Activated T-helper 1 cell treated with anti-CD3 and anti-CD28 coated beads, Interleukin-12 subunit alpha, Interleukin-12 subunit beta, Interleukin-2, Interleukin-4 antibody, amounts not matched to agents 30 ng/mL and 10 ng/mL and 1 ng/mL, durations not matched to agents 14 hours and 24 hours and 36 hours (primary cell): ENCODE results near the gene SNX27. TPM values are rescaled to one million over a fixed set of nuclear protein-coding genes. Genes with fewer than 3 reads are reported as not detected.
"Not testable (repeated sequence)": the region's sequence is repeated elsewhere in the genome, so short reads cannot be mapped to it uniquely, and the experiment has no call there.

ENCODE experiments used
- DNase-seq: peaks from one replicate; pipeline ENCODE4 v3.0.0; 2021; ENCODE audit warnings: low spot score
- H3K27ac Mint-ChIP-seq: one replicate; pipeline ENCODE4 v1.8.0; 2021; ENCODE audit warnings: mild to moderate bottlenecking, mixed read lengths
- H3K27me3 Mint-ChIP-seq: one replicate; pipeline ENCODE4 v1.8.0; 2022; ENCODE audit warnings: mild to moderate bottlenecking, moderate library complexity, mixed read lengths; ENCODE audit not compliant: insufficient read depth
- H3K36me3 Mint-ChIP-seq: one replicate; pipeline ENCODE4 v1.8.0; 2021; ENCODE audit warnings: low read depth, mixed read lengths
- H3K4me1 Mint-ChIP-seq: one replicate; pipeline ENCODE4 v1.8.0; 2021; ENCODE audit warnings: low read depth, mixed read lengths
- H3K4me3 Mint-ChIP-seq: one replicate; pipeline ENCODE4 v1.8.0; 2021; ENCODE audit warnings: mild to moderate bottlenecking, moderate library complexity, mixed read lengths
- H3K9me3 Mint-ChIP-seq: one replicate; pipeline ENCODE4 v1.8.0; 2021; ENCODE audit warnings: mixed read lengths
- intact Hi-C: fragments of 100-400 bp; cut with micrococcal nuclease; formaldehyde crosslinking; loops from one replicate; pipeline ENCODE4 v1.15.1; 2024
- total RNA-seq: library from RNA; stranded (reverse); gene quantifications from 2 replicates; pipeline ENCODE4 v1.2.3, GENCODE V29; 2022

SNX27 gene
- total RNA-seq, 1 donor from 2014 or later, result 31.9 TPM

DNA sequence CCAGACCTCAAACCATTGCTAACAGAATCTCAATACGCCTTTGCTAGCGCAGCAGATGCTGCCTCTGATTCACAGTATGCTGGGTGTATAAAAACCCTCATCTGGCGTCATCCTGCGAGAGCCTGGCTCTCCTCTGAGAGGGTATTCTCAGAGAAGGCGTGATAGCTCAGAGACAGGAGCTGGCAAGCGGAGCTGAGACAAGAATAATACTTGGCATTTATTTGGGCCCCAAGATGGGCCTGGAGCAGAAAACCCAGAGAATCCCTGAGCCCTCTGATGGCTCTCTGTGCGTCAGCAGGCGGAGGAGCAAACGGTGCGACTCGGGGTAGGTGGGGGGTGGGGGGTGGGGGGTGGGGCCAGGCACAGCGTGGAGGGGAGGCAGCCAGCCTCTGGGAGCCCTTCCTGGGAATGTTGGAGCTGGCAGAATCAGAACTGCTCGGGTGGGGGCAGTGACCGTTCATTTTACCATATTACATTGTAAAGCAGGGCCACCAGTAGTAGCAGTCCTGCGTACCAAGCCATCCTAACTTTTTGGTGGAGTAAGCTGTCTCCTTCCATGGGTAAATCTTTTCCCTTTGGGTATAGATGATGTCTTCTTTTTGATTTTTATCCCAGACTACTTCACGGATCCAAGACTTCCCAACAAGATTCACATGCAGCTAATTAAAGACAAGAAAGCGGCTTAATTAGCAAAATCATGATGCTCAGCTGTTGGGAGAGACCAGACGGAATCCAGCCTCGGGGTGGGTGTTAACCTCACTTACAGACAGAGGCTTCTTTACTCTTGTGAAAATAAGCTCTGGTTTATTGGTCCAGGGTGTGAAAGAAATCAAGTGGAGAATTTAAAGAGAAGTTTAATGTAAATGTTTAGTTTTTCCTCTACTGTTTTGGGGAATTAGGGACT, 116.6 kb downstream of the SNX27 start:
- H3K36me3 Mint-ChIP-seq, result no peaks in the 10 kb centered on the region
- H3K27ac Mint-ChIP-seq, result no peak overlapping the region
- intact Hi-C loops, result no loop called here
- H3K27me3 Mint-ChIP-seq, result peaks cover 23% of the 10 kb centered on the region
- no peak overlapping the region for H3K4me3 Mint-ChIP-seq
- H3K4me1 Mint-ChIP-seq, result no peaks in the 10 kb centered on the region
- no peak for DNase-seq
- H3K9me3 Mint-ChIP-seq, result no peaks in the 10 kb centered on the region

DNA sequence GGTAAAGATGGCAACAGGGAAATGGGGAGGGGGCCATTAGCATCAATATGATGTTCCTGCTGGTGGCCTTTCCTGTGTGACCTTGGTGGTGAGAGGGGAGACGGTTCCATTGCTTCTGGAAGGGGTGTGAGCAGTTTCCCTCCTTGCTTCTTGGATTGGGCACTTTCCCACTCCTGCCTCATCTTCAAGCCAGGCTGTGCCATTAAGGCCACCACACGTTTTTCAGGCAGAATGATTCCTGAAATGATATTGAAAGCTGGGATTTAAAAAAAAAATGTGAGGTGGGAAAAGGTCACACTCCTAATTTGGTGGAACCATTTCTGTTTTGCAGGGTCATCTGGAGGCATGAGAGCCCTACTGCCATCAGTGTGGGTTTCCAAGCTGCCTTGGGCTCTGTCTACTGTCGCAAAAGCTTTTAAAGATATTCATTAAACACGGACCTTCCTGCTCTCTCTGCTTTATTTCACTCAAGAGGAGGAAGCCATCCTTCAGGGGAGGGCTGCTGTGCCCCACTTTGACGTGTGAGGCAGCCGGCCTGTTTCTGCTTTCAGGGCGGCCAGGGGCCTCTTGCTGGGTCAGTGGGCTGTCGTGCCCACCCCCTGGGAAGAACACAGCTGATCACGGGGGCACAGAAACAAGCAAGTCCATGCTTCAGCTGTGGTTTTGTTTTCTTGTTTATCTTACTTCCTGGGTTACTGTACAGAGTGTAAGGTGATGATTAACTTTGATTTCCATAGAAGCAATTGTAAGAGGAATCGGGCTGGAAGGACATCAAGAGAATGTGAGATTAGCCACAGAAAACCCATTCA, 117.5 kb downstream of the SNX27 start:
- DNase-seq, result no peak
- Mint-ChIP-seq H3K36me3 (no peaks in the 10 kb centered on the region), H3K27ac (no peak overlapping the region), H3K9me3 (no peaks in the 10 kb centered on the region), H3K4me3 (no peak overlapping the region), H3K4me1 (no peaks in the 10 kb centered on the region), H3K27me3 (peaks cover 16% of the 10 kb centered on the region)
- intact Hi-C loops, result no loop called here

DNA sequence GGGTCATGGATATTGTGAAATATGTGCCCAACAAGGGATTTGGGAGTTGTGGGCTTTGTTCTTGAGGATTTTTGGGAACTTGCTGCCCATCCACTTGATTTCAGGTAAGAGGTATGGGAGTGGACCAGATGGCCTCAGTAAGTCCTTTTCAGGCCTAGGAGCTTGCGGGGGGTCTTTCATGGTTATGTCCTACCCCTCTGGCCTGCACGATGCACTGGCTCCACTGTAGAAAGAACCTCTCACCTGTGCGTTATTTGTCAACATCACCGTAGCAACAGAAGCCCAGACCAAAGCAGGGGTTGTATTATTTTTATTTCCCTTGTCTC, 118.1 kb downstream of the SNX27 start:
- no peak for DNase-seq
- no peaks in the 10 kb centered on the region for H3K9me3 Mint-ChIP-seq
- intact Hi-C loops, result no loop called here
- H3K4me1 Mint-ChIP-seq, result no peaks in the 10 kb centered on the region
- H3K27ac Mint-ChIP-seq, result no peak overlapping the region
- peaks cover 11% of the 10 kb centered on the region for H3K27me3 Mint-ChIP-seq
- no peak overlapping the region for H3K4me3 Mint-ChIP-seq
- no peaks in the 10 kb centered on the region for H3K36me3 Mint-ChIP-seq

- Mint-ChIP-seq H3K9me3 (peaks cover 12% of the 10 kb centered on the region), H3K27me3 (peaks cover 5% of the 10 kb centered on the region), H3K4me3 (no peak overlapping the region), H3K4me1 (no peaks in the 10 kb centered on the region), H3K27ac (no peak overlapping the region), H3K36me3 (no peaks in the 10 kb centered on the region)
- intact Hi-C loops, result no loop called here
- no peak for DNase-seq
These were observed 121.3 kb downstream of the SNX27 start for GRCh38 chr1:151733126-151733525.

- H3K4me1 Mint-ChIP-seq, H3K27ac Mint-ChIP-seq, DNase-seq, H3K4me3 Mint-ChIP-seq, H3K27me3 Mint-ChIP-seq, intact Hi-C loops, H3K36me3 Mint-ChIP-seq: not testable (repeated sequence)
- peaks cover 16% of the 10 kb centered on the region for H3K9me3 Mint-ChIP-seq
These were observed 122.1 kb downstream of the SNX27 start for GRCh38 chr1:151733995-151734394.

DNA sequence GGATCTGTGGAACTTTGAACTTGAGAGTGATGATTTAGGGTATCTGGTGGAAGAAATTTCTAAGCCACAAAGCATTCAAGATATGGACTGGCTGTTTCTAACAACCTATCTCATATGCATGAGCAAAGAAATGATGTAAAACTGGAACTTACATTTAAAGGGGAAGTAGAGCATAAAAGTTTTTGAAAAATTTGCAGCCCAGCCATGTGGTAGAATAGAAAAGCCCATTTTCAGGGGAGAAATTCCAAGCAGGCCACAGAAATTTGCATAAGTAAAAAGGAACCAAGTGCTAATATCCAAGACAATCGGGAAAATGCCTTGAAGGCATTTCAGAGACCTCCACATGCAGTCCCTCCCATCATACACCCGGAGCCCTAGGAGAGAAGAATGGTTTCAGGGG, 125.2 kb downstream of the SNX27 start:
- no peaks in the 10 kb centered on the region for H3K36me3 Mint-ChIP-seq
- intact Hi-C loops, result loop anchor here (5.0 kb wide), 1 partner anchor 435 kb away; no protein-coding TSS in a partner anchor
- no peak for DNase-seq
- peaks cover 16% of the 10 kb centered on the region for H3K9me3 Mint-ChIP-seq
- H3K27ac Mint-ChIP-seq, result no peak overlapping the region
- no peaks in the 10 kb centered on the region for H3K4me1 Mint-ChIP-seq
- no peak overlapping the region for H3K4me3 Mint-ChIP-seq
- H3K27me3 Mint-ChIP-seq, result peaks cover 2% of the 10 kb centered on the region

- intact Hi-C loops, result loop anchor here (5.0 kb wide), 1 partner anchor 435 kb away; no protein-coding TSS in a partner anchor
- no peaks in the 10 kb centered on the region for H3K4me1 Mint-ChIP-seq
- no peaks in the 10 kb centered on the region for H3K36me3 Mint-ChIP-seq
- no peak for DNase-seq
- H3K27ac Mint-ChIP-seq, result no peak overlapping the region
- peaks cover 2% of the 10 kb centered on the region for H3K27me3 Mint-ChIP-seq
- H3K9me3 Mint-ChIP-seq, result peaks cover 16% of the 10 kb centered on the region
- H3K4me3 Mint-ChIP-seq, result no peak overlapping the region
These were observed 125.6 kb downstream of the SNX27 start for GRCh38 chr1:151737479-151737878.

DNA sequence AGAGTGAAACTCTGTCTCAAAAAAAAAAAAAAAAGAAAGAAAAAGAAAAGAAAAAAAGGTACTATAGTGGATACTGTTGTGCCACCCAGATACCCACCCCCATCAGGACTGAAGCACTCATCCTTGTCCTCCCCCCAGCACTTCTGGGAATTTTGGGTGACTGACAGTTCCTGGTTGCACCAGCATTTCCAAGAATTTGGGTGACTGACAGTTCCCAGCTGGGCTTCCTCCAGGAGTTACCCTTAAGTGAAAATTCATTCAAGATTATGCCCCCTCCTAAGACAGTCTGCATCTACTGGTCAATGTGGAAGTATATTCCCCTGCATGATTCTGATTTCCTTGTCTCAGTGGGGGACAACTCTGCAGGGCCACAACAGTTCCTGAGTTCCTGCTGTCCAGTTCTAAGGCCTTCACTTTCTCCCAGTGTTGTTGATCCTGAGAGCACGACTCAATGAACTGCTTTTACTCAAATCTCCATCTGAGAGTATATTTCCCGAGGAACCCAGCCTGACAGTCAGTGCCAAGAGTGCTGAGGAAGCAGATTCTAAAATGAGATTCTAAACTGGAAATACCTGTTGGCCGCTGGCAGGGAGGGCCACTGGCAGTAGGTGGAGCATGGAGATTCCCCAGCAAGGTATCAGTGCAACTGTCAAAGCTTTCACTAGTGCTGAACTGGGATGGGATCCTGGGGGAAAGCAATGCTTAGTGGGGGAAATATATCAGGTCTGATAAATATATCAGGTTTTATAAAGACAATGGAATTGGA, 127.9 kb downstream of the SNX27 start:
- DNase-seq, result no peak
- Mint-ChIP-seq H3K27me3 (peaks cover 8% of the 10 kb centered on the region), H3K9me3 (peaks cover 16% of the 10 kb centered on the region), H3K36me3 (no peaks in the 10 kb centered on the region), H3K27ac (no peak overlapping the region), H3K4me1 (no peaks in the 10 kb centered on the region), H3K4me3 (no peak overlapping the region)
- intact Hi-C loops, result loop anchor here (5.0 kb wide), 1 partner anchor 437 kb away; no protein-coding TSS in a partner anchor

GRCh38 chr1:151741516-151741915, 129.7 kb downstream of the SNX27 start:
- H3K27me3 Mint-ChIP-seq, result peaks cover 20% of the 10 kb centered on the region
- intact Hi-C loops, result no loop called here
- H3K9me3 Mint-ChIP-seq, result peaks cover 15% of the 10 kb centered on the region
- no peaks in the 10 kb centered on the region for H3K36me3 Mint-ChIP-seq
- no peak overlapping the region for H3K4me3 Mint-ChIP-seq
- DNase-seq, result no peak
- no peaks in the 10 kb centered on the region for H3K4me1 Mint-ChIP-seq
- H3K27ac Mint-ChIP-seq, result no peak overlapping the region

Other genes with a start within 250 kb of the SNX27 start
- gene SELENBP1, start 239.3 kb upstream of the SNX27 start, total RNA-seq, result not detected in 2 replicates
- 436 and 454 TPM in 2 replicates for gene PSMB4, start 212.5 kb upstream of the SNX27 start, total RNA-seq
- gene POGZ, start 152.6 kb upstream of the SNX27 start, total RNA-seq, result 89.1 and 91.1 TPM in 2 replicates
- 0.17 and 0.91 TPM in 2 replicates for gene CGN, start 100.7 kb upstream of the SNX27 start, total RNA-seq
- gene TUFT1, start 71.7 kb upstream of the SNX27 start, total RNA-seq, result 1.9 and 2.3 TPM in 2 replicates
- not detected in 2 replicates for gene CELF3, start 104.8 kb downstream of the SNX27 start, total RNA-seq
- not detected in 2 replicates for gene RIIAD1, start 109.5 kb downstream of the SNX27 start, total RNA-seq
- gene MRPL9, start 151.4 kb downstream of the SNX27 start, total RNA-seq, result 136 and 141 TPM in 2 replicates
- 14.6 and 16.4 TPM in 2 replicates for gene TDRKH, start 178.4 kb downstream of the SNX27 start, total RNA-seq
- gene LINGO4, start 193.4 kb downstream of the SNX27 start, total RNA-seq, result 0.07 and 0.10 TPM in 2 replicates
- 2.6 and 2.7 TPM in 2 replicates for gene RORC, start 219.8 kb downstream of the SNX27 start, total RNA-seq
- 1.0 and 1.2 TPM in 2 replicates for gene C2CD4D, start 227.8 kb downstream of the SNX27 start, total RNA-seq
- not detected in 2 replicates for gene THEM5, start 241.7 kb downstream of the SNX27 start, total RNA-seq